ENCODE results near the gene VPS37B. TPM values are rescaled to one million over a fixed set of nuclear protein-coding genes. Genes with fewer than 3 reads are reported as not detected.

Gene VPS37B
- total RNA-seq, 1 experiment from 2014 or later, result 24.0 TPM

DNA sequence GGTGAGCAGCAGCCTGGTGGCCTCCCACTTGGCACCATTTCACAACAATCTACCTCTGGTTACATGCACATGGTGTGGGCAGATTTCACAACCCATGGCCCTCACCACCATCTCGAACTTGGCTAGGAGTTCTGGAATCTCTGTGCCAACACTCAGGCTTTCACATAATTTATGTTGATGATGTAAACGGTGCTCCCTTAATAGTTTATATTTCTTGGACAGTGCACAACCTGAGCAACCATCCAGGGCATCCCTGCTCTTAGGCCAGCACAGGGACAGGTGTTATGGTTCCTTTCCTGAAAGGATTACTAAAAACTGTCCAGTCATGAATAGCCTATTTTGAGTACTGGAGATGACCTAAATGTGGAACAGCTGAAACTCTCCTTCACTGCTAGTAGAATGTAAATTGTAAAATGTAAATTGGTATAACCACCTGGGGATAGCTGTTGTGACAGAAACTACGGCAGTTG lies 41.7 kb upstream of the VPS37B start:
- H3K4me1 ChIP-seq, result no peaks in the 10 kb centered on the region
- Mint-ChIP-seq H3K27me3 (ENCODE audit: insufficient read depth, unreplicated experiment) (no peaks in the 10 kb centered on the region), H3K9me3 (ENCODE audit: unreplicated experiment) (no peaks in the 10 kb centered on the region), H3K27ac (ENCODE audit: unreplicated experiment) (no peak overlapping the region), H3K4me1 (ENCODE audit: low read depth, unreplicated experiment) (no peaks in the 10 kb centered on the region), H3K4me3 (ENCODE audit: unreplicated experiment) (no peak overlapping the region), H3K36me3 (ENCODE audit: insufficient read depth, unreplicated experiment) (peaks cover 6% of the 10 kb centered on the region)
- TF ChIP-seq, protein P1, sequence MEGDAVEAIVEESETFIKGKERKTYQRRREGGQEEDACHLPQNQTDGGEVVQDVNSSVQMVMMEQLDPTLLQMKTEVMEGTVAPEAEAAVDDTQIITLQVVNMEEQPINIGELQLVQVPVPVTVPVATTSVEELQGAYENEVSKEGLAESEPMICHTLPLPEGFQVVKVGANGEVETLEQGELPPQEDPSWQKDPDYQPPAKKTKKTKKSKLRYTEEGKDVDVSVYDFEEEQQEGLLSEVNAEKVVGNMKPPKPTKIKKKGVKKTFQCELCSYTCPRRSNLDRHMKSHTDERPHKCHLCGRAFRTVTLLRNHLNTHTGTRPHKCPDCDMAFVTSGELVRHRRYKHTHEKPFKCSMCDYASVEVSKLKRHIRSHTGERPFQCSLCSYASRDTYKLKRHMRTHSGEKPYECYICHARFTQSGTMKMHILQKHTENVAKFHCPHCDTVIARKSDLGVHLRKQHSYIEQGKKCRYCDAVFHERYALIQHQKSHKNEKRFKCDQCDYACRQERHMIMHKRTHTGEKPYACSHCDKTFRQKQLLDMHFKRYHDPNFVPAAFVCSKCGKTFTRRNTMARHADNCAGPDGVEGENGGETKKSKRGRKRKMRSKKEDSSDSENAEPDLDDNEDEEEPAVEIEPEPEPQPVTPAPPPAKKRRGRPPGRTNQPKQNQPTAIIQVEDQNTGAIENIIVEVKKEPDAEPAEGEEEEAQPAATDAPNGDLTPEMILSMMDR (IDR thresholded peaks at IDR 0.05; ENCODE audit: insufficient read depth in 1 of 2, low read depth in 1 of 2, low read length in 1 of 2, severe bottlenecking in 1 of 2, unreplicated experiment in 1 of 2), result no peak
- CTCF ChIA-PET, result no interaction called here
- no peak for DNase-seq
- H3K36me3 ChIP-seq (ENCODE audit: control insufficient read depth, insufficient read depth, low read length), result no peaks in the 10 kb centered on the region
- no peaks in the 10 kb centered on the region for H3K27me3 ChIP-seq (replicated peaks; ENCODE audit: control insufficient read depth, insufficient read depth, low read length)
- intact Hi-C loops (cut with micrococcal nuclease; ENCODE audit: unreplicated experiment), result no loop called here
- H3K4me3 ChIP-seq (ENCODE audit: low read depth, low read length), result no peak overlapping the region
- H3K9me3 ChIP-seq, result no peaks in the 10 kb centered on the region
- POLR2A ChIA-PET, result no interaction called here
- BruUV-seq (replicated peaks), result no TSS peak

DNA sequence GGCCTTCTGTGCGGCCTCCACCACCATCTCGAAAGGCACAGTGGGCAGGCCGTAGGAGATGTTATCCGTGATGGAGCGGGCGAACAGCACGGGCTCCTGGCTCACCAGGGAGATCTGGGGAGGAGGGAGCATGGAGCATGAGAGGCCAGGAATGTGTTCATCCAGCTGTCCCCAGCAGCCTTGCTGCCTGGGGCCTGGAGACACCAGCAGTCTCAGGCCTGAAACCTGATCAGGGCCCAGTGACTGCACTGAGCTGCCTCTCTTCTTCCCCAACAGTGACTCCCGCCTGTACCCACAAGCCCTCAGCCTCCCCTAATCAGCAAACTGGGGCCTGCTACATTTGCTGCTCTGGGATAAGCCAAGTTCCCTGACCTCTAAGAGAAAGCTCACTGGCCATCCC lies 39.4 kb upstream of the VPS37B start:
- H3K27ac Mint-ChIP-seq (ENCODE audit: unreplicated experiment), result no peak overlapping the region
- no peaks in the 10 kb centered on the region for H3K27me3 ChIP-seq (replicated peaks; ENCODE audit: control insufficient read depth, insufficient read depth, low read length)
- no peak for DNase-seq
- POLR2A ChIA-PET, result no interaction called here
- H3K9me3 Mint-ChIP-seq (ENCODE audit: unreplicated experiment), result no peaks in the 10 kb centered on the region
- no TSS peak for BruUV-seq (replicated peaks)
- H3K27me3 Mint-ChIP-seq (ENCODE audit: insufficient read depth, unreplicated experiment), result no peaks in the 10 kb centered on the region
- no peak overlapping the region for H3K4me3 Mint-ChIP-seq (ENCODE audit: unreplicated experiment)
- H3K36me3 ChIP-seq (ENCODE audit: control insufficient read depth, insufficient read depth, low read length), result no peaks in the 10 kb centered on the region; the same call in 1 of the 2 replicates
- H3K36me3 Mint-ChIP-seq (ENCODE audit: insufficient read depth, unreplicated experiment), result no peaks in the 10 kb centered on the region
- intact Hi-C loops (cut with micrococcal nuclease; ENCODE audit: unreplicated experiment), result no loop called here
- H3K4me3 ChIP-seq (ENCODE audit: low read depth, low read length), result no peak overlapping the region
- H3K4me1 Mint-ChIP-seq (ENCODE audit: low read depth, unreplicated experiment), result no peaks in the 10 kb centered on the region
- H3K9me3 ChIP-seq, result no peaks in the 10 kb centered on the region
- H3K4me1 ChIP-seq, result no peaks in the 10 kb centered on the region
- TF ChIP-seq, protein P1 (IDR thresholded peaks at IDR 0.05; ENCODE audit: insufficient read depth in 1 of 2, low read depth in 1 of 2, low read length in 1 of 2, severe bottlenecking in 1 of 2, unreplicated experiment in 1 of 2), result no peak
- CTCF ChIA-PET, result no interaction called here

DNA sequence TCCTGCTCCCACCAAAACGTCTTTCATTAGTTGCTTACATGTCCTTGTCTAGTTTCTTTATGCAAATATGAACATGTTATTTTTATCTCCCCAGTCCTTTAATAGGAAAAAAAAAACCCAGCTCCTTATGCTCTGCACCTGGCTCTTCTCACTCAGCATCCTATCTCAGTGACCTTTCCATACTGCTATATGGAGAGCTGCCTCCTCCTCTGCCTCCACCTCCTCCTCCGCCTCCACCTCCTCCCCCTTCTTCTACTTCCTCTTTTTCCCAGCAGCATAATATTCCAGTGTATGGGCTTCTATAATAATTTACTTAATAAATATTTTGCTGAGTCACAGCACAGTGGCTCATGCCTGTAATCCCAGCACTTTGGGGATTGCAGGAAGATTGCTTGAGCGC lies 38.8 kb upstream of the VPS37B start:
- CTCF ChIA-PET, result no interaction called here
- TF ChIP-seq, protein P1 (IDR thresholded peaks at IDR 0.05; ENCODE audit: insufficient read depth in 1 of 2, low read depth in 1 of 2, low read length in 1 of 2, severe bottlenecking in 1 of 2, unreplicated experiment in 1 of 2), result no peak
- Histone ChIP-seq H3K4me3 (ENCODE audit: low read depth, low read length) (no peak overlapping the region), H3K36me3 (ENCODE audit: control insufficient read depth, insufficient read depth, low read length) (no peaks in the 10 kb centered on the region; the same call in 1 of the 2 replicates), H3K27me3 (replicated peaks; ENCODE audit: control insufficient read depth, insufficient read depth, low read length) (no peaks in the 10 kb centered on the region), H3K4me1 (no peaks in the 10 kb centered on the region), H3K9me3 (no peaks in the 10 kb centered on the region)
- H3K4me3 Mint-ChIP-seq (ENCODE audit: unreplicated experiment), result no peak overlapping the region
- no peak for DNase-seq
- H3K9me3 Mint-ChIP-seq (ENCODE audit: unreplicated experiment), result no peaks in the 10 kb centered on the region
- BruUV-seq (replicated peaks), result no TSS peak
- POLR2A ChIA-PET, result no interaction called here
- no peaks in the 10 kb centered on the region for H3K4me1 Mint-ChIP-seq (ENCODE audit: low read depth, unreplicated experiment)
- no peaks in the 10 kb centered on the region for H3K36me3 Mint-ChIP-seq (ENCODE audit: insufficient read depth, unreplicated experiment)
- intact Hi-C loops (cut with micrococcal nuclease; ENCODE audit: unreplicated experiment), result no loop called here
- H3K27me3 Mint-ChIP-seq (ENCODE audit: insufficient read depth, unreplicated experiment), result no peaks in the 10 kb centered on the region
- no peak overlapping the region for H3K27ac Mint-ChIP-seq (ENCODE audit: unreplicated experiment)
